CD4-positive, CD25-positive, alpha-beta regulatory T cell (primary cell): ENCODE data around the gene GPC5. TPM values are rescaled to one million over a fixed set of nuclear protein-coding genes. Genes with fewer than 3 reads are reported as not detected.
"Not testable (repeated sequence)": the region's sequence is repeated elsewhere in the genome, so short reads cannot be mapped to it uniquely, and the experiment has no call there.

Experiments used
- ATAC-seq, 2 donors: fragments of 150-1000 bp; cut with Tn5 transposase; one replicate each; pipeline ENCODE4 v1.10.0; 2021; ENCODE audit warnings: low read depth in 2 of 2, moderate number of reproducible peaks in 2 of 2, moderate library complexity in 1 of 2
- DNase-seq, 3 donors: peaks; one replicate each; pipeline versions ENCODE4 v3.0.0 to v3.0.0-alpha.2; 2012 to 2022; ENCODE audit warnings: mixed read lengths in 1 of 3
- H3K27ac ChIP-seq: one replicate; pipeline ENCODE4 v1.7.0; 2013; ENCODE audit warnings: mild to moderate bottlenecking, low read length; ENCODE audit not compliant: insufficient read depth, poor library complexity, severe bottlenecking
- H3K27me3 ChIP-seq: one replicate; pipeline ENCODE4 v1.7.0; 2013; ENCODE audit warnings: low read length; ENCODE audit not compliant: control insufficient read depth, insufficient read depth
- H3K36me3 ChIP-seq: one replicate; pipeline ENCODE4 v1.7.0; 2013; ENCODE audit warnings: mild to moderate bottlenecking, low read length, moderate library complexity; ENCODE audit not compliant: control insufficient read depth, insufficient read depth
- H3K4me1 ChIP-seq: 2 replicates; pipeline ENCODE4 v1.7.0; 2013; ENCODE audit warnings: mild to moderate bottlenecking, low read length; ENCODE audit not compliant: insufficient read depth, control insufficient read depth, poor library complexity, severe bottlenecking
- H3K4me3 ChIP-seq: one replicate; pipeline ENCODE4 v1.7.0; 2013; ENCODE audit warnings: low read depth, mild to moderate bottlenecking, low read length, moderate library complexity
- H3K9me3 ChIP-seq, 2 experiments: 1 replicate in 1 of 2; 2 replicates in 1 of 2; pipeline ENCODE4 v1.7.0; 2013; ENCODE audit warnings: low read length in 2 of 2, mild to moderate bottlenecking in 1 of 2, moderate library complexity in 1 of 2; ENCODE audit not compliant: control insufficient read depth in 2 of 2
- H3K27ac Mint-ChIP-seq, 3 donors: one replicate each; pipeline ENCODE4 v1.8.0; 2020 to 2022; ENCODE audit warnings: mild to moderate bottlenecking in 3 of 3, mixed read lengths in 3 of 3, moderate library complexity in 2 of 3
- H3K27me3 Mint-ChIP-seq: one replicate; pipeline ENCODE4 v1.8.0; 2022; ENCODE audit warnings: mild to moderate bottlenecking, mixed read lengths
- H3K36me3 Mint-ChIP-seq: one replicate; pipeline ENCODE4 v1.8.0; 2020; ENCODE audit warnings: mixed read lengths
- H3K4me1 Mint-ChIP-seq, 4 donors: one replicate each; pipeline ENCODE4 v1.8.0; 2020 to 2022; ENCODE audit warnings: mixed read lengths in 4 of 4, mild to moderate bottlenecking in 1 of 4
- H3K4me3 Mint-ChIP-seq, 4 donors: one replicate each; pipeline ENCODE4 v1.8.0; 2020 to 2022; ENCODE audit warnings: mild to moderate bottlenecking in 4 of 4, mixed read lengths in 4 of 4, moderate library complexity in 3 of 4
- H3K9me3 Mint-ChIP-seq, 7 donors: one replicate each; pipeline ENCODE4 v1.8.0; 2020 to 2022; ENCODE audit warnings: mixed read lengths in 7 of 7, mild to moderate bottlenecking in 3 of 7, moderate library complexity in 2 of 7
- polyA plus RNA-seq, 4 donors: library from polyadenylated mRNA; unstranded; fragments of 300-500 nt; fragmentation: Illumina TruSeq; gene quantifications; one replicate each; pipeline ENCODE4 v1.2.3, GENCODE V29; 2021
- total RNA-seq: library from RNA; stranded (reverse); gene quantifications from one replicate; pipeline ENCODE4 v1.2.3, GENCODE V29; 2022

Gene GPC5
- total and polyA plus RNA-seq, 5 donors from 2014 or later = 0.29 to 0.81 (median 0.59) TPM; not detected in 2

DNA sequence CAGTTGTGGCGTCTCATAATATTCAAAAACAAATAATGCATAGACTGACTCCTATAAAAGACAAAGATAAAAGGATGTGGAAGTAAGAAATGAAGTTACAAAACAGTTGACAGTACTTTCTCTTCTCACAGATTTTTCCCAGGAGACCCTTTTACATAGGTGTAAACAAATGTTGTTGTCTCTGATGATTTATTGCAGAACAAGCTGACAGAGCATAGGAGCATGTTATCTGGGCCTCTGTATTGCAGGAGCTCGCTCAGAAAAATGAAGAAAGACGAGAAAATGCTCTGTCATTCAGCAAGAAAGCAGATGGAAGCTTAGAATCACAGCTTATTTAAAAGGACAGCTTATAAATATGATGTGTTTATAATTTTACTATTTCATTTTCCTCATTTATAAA lies 1474.6 kb downstream of the GPC5 start:
- Mint-ChIP-seq H3K4me1 (no peaks in the 10 kb centered on the region), H3K36me3 (no peaks in the 10 kb centered on the region), H3K27me3 (no peaks in the 10 kb centered on the region), H3K27ac (no peak overlapping the region), H3K4me3 (no peak overlapping the region), H3K9me3 (peaks cover 0 to 5% (median 2%) of the 10 kb centered on the region in 7 donors)
- H3K4me3 ChIP-seq = no peak overlapping the region
- H3K27ac ChIP-seq = no peak overlapping the region
- ATAC-seq (no peak), DNase-seq (no peak)
- H3K36me3 ChIP-seq = no peaks in the 10 kb centered on the region
- H3K4me1 ChIP-seq = no peaks in the 10 kb centered on the region
- H3K9me3 ChIP-seq = no peaks in the 10 kb centered on the region
- no peaks in the 10 kb centered on the region for H3K27me3 ChIP-seq

DNA sequence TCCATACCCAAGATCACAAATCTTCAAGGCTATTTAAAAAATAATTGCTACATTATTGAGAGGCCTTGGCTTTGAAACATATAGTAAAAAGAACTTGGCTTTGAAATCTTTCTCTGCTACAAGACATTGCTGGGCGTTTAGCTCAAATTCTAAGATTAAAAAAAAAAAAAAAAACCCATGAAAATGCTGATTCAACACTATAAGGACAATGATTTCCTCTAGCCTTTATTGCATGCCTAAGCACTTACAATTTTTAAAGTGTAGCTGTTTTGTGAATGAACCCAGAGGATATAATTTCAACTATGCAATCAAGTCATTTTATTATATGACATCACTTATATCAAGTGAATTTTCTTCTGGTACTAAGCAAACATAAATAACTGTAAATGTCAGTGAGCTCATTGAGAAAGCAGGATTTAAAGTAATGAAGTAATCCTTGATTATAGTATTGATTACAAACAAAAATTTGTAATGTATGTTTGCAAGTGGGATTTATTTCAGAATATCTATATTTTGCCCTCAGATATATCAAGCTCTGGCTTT lies 1488.2 kb downstream of the GPC5 start:
- H3K4me3 ChIP-seq = no peak overlapping the region
- Mint-ChIP-seq H3K27ac (no peak overlapping the region), H3K27me3 (no peaks in the 10 kb centered on the region), H3K9me3 (peaks cover 0 to 7% (median 5%) of the 10 kb centered on the region in 7 donors), H3K36me3 (no peaks in the 10 kb centered on the region), H3K4me3 (no peak overlapping the region), H3K4me1 (no peaks in the 10 kb centered on the region)
- H3K27ac ChIP-seq = no peak overlapping the region
- no peak for ATAC-seq
- no peaks in the 10 kb centered on the region for H3K36me3 ChIP-seq
- no peaks in the 10 kb centered on the region for H3K4me1 ChIP-seq
- no peaks in the 10 kb centered on the region for H3K9me3 ChIP-seq
- no peak for DNase-seq
- no peaks in the 10 kb centered on the region for H3K27me3 ChIP-seq

DNA sequence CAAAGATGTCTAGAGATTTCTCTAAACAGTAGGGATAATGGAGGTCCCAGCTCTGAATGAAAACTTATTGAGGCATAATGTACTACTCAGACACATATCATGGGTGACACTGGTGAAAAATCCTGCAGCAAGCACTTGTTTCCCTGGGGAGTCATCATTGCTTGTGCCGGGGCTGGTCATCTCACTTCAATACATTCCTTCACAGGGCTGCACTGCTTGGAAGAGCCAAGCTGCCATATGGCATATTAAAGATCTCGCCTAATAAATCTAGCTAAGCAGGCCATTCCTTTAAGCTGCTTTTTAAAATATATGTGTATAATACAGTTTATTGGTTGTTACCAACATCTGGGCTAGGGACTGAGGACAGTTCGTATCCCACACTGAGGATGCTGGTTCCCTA lies 1496.0 kb downstream of the GPC5 start:
- Mint-ChIP-seq H3K27me3 (no peaks in the 10 kb centered on the region), H3K4me3 (no peak overlapping the region), H3K36me3 (no peaks in the 10 kb centered on the region), H3K4me1 (no peaks in the 10 kb centered on the region), H3K27ac (no peak overlapping the region), H3K9me3 (peaks cover 0 to 13% (median 7%) of the 10 kb centered on the region in 7 donors)
- no peak for ATAC-seq
- Histone ChIP-seq H3K4me1 (no peaks in the 10 kb centered on the region), H3K4me3 (no peak overlapping the region), H3K27ac (no peak overlapping the region), H3K27me3 (no peaks in the 10 kb centered on the region), H3K9me3 (no peaks in the 10 kb centered on the region), H3K36me3 (no peaks in the 10 kb centered on the region)
- no peak for DNase-seq

DNA sequence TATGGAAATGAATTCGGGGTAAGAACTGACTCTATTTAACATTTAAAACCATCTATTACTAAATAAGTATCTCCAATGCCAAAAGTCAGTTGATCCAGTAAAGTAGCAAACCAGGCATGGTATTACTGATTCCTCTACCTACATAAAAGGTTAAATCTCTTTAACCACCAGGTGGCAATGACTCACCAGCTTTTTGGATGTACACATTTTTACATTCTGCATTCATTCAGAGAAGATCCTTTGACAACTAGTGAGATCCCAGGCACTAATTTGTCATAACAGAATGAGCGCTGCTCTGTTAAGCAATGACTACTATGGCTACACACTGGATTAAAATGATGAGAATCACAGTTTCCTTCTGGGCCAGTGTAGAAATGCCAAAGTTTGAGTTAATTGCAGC lies 1498.4 kb downstream of the GPC5 start:
- no peak overlapping the region for H3K4me3 ChIP-seq
- no peak overlapping the region for H3K27ac ChIP-seq
- Mint-ChIP-seq H3K4me1 (no peaks in the 10 kb centered on the region), H3K9me3 (peaks cover 0 to 14% (median 6%) of the 10 kb centered on the region in 7 donors), H3K4me3 (no peak overlapping the region), H3K27me3 (no peaks in the 10 kb centered on the region), H3K36me3 (no peaks in the 10 kb centered on the region), H3K27ac (no peak overlapping the region)
- H3K4me1 ChIP-seq = no peaks in the 10 kb centered on the region
- no peak for ATAC-seq
- H3K9me3 ChIP-seq = no peaks in the 10 kb centered on the region
- no peaks in the 10 kb centered on the region for H3K27me3 ChIP-seq
- no peaks in the 10 kb centered on the region for H3K36me3 ChIP-seq
- peak in 1 of 3 donors; percentile 0 for DNase-seq

DNA sequence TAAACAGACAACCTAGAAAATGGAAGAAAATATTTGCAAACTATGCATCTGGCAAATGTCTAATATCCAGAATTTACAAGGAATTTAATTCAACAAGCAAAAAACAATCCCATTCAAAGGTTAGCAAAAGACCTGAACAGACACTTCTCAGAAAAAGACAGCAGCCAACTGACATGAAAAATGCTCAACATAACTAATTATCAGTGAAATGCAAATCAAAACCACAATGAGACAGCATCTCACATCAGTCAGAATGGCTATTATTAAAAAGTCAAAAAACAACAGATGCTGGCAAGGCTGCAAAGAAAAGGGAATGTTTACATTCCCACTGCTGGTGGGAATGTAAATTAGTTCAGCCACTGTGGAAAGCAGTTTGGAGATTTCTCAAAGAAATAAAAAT lies 1500.5 kb downstream of the GPC5 start:
- not testable (repeated sequence) for H3K4me1 Mint-ChIP-seq, H3K27me3 Mint-ChIP-seq, H3K4me3 Mint-ChIP-seq, H3K36me3 Mint-ChIP-seq, H3K27me3 ChIP-seq, DNase-seq, H3K4me1 ChIP-seq, H3K36me3 ChIP-seq, H3K9me3 ChIP-seq, H3K27ac ChIP-seq, H3K4me3 ChIP-seq, ATAC-seq, H3K27ac Mint-ChIP-seq
- peaks cover 0 to 14% (median 6%) of the 10 kb centered on the region in 7 donors for H3K9me3 Mint-ChIP-seq

DNA sequence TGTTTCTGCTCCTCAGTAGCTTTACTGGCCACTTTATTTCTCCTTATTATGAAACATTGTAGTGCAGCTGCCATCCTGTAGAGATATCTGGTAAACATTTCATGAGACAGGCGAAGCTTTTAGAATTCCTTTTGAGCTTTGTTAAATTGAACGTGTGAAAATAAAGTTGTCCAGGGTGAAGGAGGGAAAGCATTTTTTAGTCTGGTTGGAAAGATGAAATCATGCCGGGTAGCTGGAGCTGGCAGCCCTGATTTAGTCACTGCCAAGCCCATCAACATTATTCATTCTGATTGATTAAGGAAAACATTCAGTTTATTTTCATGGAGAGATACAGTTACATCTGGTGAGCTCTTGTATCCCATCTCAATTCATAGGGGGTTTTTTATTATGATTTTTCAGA lies 1502.0 kb downstream of the GPC5 start:
- Mint-ChIP-seq H3K4me1 (no peaks in the 10 kb centered on the region), H3K27ac (no peak overlapping the region), H3K4me3 (no peak overlapping the region), H3K36me3 (no peaks in the 10 kb centered on the region), H3K27me3 (no peaks in the 10 kb centered on the region), H3K9me3 (peaks cover 0 to 16% (median 8%) of the 10 kb centered on the region in 7 donors)
- DNase-seq = no peak
- no peak overlapping the region for H3K27ac ChIP-seq
- no peaks in the 10 kb centered on the region for H3K27me3 ChIP-seq
- ATAC-seq = no peak
- H3K4me3 ChIP-seq = no peak overlapping the region
- H3K9me3 ChIP-seq = no peaks in the 10 kb centered on the region
- no peaks in the 10 kb centered on the region for H3K36me3 ChIP-seq
- no peaks in the 10 kb centered on the region for H3K4me1 ChIP-seq

DNA sequence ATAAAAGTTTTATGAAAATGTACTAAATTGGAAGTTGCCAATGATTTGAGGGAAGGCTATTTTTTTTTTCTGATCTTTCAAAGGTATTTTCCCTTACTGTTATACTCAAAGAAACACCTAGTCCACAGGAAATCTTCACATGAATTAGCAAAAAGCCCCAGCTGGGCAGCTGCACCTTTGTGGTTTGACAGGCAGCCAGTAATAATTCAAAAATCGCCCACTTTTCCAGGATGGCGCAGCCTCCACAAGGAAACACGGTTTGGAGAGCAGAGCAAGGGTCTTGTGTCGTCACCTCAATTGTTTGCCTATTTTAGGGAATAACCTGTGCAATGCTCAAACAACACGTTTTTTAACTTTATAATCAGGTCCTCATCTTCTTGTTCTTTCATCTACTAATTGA lies 1503.3 kb downstream of the GPC5 start:
- H3K27me3 Mint-ChIP-seq = no peaks in the 10 kb centered on the region
- H3K9me3 Mint-ChIP-seq = peaks cover 0 to 20% (median 7%) of the 10 kb centered on the region in 7 donors
- Histone ChIP-seq H3K4me1 (no peaks in the 10 kb centered on the region), H3K27me3 (no peaks in the 10 kb centered on the region), H3K36me3 (no peaks in the 10 kb centered on the region), H3K27ac (no peak overlapping the region), H3K9me3 (no peaks in the 10 kb centered on the region), H3K4me3 (no peak overlapping the region)
- no peak overlapping the region for H3K4me3 Mint-ChIP-seq
- H3K27ac Mint-ChIP-seq = no peak overlapping the region
- ATAC-seq = no peak
- H3K36me3 Mint-ChIP-seq = no peaks in the 10 kb centered on the region
- DNase-seq = no peak
- H3K4me1 Mint-ChIP-seq = no peaks in the 10 kb centered on the region

DNA sequence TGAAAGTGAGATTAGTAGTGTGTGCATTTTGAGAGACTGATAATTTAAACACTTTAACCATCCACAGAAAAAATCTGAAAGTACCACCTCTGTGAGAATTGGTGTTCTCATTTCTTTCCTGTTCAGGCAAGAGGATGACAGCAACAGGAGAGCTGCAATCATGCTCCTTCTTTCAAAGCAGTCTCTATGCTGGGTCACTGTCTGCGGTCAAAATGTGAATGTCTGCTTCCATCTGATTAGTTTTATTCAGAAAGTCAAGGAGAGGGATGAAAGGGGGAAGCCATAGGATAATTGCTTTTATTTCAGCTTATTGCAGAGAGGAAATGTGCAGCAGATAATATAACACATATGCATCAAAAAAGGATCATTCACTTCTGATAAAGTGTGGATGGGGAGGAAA lies 1514.2 kb downstream of the GPC5 start:
- no peak overlapping the region for H3K27ac Mint-ChIP-seq
- no peak overlapping the region for H3K4me3 Mint-ChIP-seq
- no peaks in the 10 kb centered on the region for H3K36me3 Mint-ChIP-seq

More for the DNA sequence above, 1514.2 kb downstream of the GPC5 start:
- ATAC-seq = no peak
- no peak overlapping the region for H3K27ac ChIP-seq
- Mint-ChIP-seq H3K4me1 (no peaks in the 10 kb centered on the region), H3K27me3 (no peaks in the 10 kb centered on the region), H3K9me3 (peaks cover 0 to 8% (median 2%) of the 10 kb centered on the region in 7 donors)
- H3K4me1 ChIP-seq = no peaks in the 10 kb centered on the region
- H3K4me3 ChIP-seq = no peak overlapping the region
- no peak for DNase-seq
- H3K9me3 ChIP-seq = no peaks in the 10 kb centered on the region
- H3K27me3 ChIP-seq = no peaks in the 10 kb centered on the region
- no peaks in the 10 kb centered on the region for H3K36me3 ChIP-seq
